GM19452 (cell line): ENCODE measurements around the gene DYNLT5.
"Not testable (repeated sequence)": the region's sequence is repeated elsewhere in the genome, so short reads cannot be mapped to it uniquely, and the experiment has no call there.

Experiments used
- ATAC-seq: cut with Tn5 transposase; IDR thresholded peaks from one replicate; pipeline ENCODE4 v1.9.1; 2021; ENCODE audit not compliant: unreplicated experiment

Gene DYNLT5, protein sequence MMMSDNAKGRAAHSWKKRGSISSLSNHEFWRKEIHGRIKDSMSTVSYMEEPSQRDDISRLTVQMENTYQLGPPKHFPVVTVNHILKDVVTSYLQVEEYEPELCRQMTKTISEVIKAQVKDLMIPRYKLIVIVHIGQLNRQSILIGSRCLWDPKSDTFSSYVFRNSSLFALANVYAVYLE

DNA sequence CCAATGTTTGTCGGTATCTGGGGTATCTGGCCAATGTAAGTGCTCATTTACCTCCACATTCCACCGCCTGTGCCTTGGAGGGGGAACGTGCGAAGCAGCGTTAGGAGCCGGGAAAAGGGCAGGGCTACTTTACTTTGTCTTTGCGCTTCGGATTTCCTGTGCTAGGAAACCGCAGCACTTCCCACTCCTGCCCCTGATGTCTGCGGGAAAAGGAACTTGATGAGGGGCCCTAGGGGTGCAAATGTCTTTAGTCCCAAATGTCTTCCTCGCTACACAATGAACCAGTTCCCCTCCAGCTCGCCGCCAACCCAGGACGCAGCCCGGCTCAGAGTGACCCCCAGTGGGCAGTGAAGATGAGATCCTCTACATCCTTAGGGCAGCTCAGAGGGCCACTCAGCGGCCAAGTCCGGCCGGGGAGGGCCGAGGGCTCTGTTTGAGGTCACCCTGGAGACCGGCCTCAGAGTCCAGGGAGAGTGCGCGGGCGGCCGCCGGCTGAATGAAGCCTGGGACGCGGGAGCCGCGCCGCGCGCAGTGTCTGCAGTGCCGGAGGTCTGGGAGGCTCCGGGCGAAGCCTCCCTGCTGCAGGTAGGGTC lies at the start of gene DYNLT5:
DYNLT5 (plus strand) TSS at position 460 of the 593 bp plus-strand sequence. CDS start 2,200 bp downstream, outside the sequence.
- ATAC-seq, result no peak

DNA sequence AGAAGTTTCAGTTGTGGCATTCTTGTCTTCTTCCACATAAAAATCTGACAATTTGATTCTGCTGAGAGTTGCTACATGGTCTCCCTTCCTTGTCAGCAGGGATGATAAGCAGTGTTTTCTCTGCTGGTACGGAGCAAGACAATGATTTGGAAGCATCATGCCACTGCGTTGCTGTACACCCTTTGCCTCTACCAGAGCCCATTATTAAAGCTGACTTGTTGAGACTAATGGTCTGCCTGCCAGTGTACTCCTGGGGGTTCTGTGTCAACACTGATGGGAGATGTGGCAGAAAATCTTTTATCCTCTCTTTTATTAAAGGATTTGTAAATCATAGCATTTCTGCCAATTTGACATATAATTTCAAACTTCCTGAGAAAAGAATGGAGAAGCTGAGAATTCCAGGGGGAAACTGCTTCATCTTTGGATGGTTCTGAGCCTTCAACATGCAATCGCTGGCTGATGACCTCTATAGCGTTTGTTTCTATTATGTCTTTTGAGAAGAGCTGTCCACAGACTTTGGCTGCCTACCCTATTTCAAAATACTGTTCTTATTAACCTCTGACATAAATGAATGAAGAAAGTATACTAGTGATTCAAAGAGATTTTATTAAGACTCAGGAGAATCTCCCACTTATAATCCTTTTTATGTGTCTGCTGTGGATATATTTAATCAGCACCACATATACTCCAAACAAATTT lies 47.9 kb upstream of the DYNLT5 start:
- no peak for ATAC-seq

DNA sequence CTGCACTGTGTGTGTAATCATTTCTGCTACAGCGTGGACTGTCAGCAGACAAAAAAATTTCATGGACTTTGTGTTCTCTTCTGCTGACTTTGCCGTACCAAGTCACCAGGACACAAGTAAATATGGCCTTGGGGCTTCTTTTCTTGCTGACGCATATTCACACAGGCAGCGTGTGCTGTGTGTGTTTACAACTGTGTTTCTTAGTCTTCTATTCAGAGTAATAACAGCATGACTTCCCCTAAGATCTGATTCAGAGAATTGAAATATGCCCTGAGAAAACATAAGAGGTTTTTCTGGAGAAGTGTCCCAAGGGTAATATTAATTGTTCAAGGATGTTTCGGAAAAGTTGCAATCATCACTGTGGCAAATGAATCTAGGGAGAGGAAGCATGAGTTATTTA lies 47.1 kb upstream of the DYNLT5 start:
- no peak for ATAC-seq

DNA sequence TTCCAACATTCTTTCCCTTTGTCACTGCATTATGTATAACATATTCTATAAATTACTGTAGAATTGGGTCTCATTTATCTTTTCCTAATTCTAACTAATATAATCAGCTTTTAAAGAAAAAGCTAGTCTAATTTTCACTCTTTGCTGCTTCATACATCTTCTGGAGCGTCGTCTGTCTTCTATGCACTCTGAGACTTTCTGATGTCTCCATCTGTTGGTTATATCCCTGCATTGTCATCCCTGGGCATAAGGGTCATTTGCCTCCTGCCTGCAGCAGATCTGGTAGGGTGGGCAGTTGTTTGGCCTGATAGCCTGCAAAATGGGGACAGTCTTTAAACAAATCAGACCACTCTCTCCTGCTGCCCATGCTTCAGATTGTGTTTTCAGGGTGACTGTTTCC lies 40.8 kb upstream of the DYNLT5 start:
- ATAC-seq, result no peak

DNA sequence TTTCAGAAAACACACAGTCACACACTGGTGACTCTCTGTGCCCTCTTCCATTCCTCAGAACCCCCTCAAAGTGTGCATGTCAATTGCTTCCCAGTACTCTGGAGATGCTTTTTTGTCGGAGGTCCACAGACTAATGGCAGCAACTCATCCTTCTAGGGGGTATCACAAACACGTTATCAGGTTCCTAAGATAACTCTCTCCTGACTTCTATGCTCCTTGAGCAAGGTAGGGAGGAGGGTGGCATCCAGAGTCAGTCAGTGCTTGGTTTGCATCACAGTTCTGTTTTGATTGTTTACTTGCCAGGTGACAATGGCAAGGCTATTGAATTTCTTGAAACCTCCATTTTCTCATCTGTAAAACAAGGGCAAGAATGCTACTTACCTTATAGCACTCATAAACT lies 39.4 kb upstream of the DYNLT5 start:
- no peak for ATAC-seq

DNA sequence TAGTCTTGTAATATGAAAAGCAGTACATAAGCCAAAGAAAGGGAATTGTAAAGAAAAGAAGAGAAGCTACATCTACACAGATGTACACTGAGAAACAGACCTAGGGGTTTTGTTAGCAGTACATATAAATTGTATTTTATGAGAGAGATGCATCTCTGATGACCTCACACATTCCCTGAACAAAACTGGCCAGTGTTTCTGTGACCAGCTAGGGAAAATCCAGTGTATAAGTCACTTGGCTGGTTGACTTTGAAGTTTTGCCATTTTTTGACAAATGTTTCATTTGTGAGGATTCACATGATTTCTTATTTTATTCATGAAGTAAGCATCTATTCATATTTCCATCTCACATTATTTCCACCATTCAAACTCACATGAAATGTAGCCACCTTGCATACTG lies 28.3 kb upstream of the DYNLT5 start:
- ATAC-seq, result no peak

DNA sequence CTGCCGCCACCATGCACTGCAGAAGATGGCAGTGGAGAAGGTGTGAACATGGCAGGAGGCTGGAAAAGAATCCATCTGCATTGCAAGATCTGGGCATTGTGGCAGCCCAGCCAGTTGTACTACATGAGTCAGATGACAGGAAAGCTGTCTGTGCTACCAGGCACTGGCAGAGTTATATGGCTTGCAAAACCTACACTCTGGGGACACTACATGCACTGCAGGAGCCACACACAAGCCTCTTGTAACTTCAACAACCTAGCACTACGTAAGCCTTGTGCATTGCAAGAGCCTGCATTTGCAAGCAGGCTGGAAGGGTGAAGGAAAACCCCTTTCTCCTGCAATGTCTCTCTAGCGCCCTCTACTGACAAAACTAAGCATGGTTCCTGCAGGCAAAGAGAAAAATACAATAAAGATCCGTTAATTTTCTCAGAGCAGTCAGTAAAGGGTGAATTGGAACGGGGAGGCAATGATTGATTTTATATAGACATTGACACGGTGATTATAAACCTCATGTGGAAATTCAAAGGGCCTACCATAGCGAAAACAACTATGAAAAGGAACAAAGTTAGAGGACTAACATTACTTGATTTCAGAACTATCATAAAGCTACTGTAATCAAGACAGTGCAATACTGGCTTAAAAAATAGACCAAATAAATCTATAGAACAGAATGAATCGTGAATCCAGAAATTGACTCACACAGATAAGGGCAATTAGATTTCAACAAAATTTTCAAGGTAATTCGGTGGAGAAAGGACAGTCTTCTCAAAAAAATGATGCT lies 26.2 kb upstream of the DYNLT5 start:
- peak; percentile 66 for ATAC-seq

DNA sequence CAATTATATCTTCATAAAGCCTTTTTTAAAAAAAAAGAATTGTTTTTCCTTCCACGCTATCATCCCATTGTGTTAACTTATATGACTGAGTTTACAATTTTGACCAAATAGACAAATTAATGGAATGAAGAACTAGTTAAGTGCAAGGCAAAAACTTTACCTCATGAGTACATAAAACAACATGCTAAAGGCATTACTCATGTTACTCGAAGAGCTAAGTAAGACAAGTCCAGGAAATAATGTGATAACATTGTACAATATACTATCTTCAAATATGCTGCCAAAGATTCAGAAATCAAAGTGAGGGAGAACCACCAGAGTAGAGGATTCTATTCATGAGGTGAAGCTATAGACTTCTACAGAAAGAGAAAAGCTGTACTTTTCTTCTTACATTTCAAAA lies 24.2 kb upstream of the DYNLT5 start:
- no peak for ATAC-seq

DNA sequence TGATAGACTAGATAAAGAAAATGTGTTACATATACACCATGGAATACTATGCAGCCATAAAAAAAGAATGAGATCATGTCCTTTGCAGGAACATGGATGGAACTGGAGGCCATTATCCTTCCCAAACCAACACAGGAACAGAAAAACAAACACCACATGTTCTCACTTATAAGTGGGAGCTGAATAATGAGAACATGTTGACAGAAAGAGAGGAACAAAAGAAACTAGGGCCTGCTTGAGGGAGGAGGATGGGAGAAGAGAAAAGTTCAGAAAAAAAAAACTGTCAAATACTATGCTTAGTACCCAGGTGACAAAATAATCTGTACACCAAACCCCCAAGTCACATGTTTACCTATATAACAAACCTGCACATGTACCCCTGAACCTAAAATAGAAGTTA lies 23.5 kb upstream of the DYNLT5 start:
- not testable (repeated sequence) for ATAC-seq

DNA sequence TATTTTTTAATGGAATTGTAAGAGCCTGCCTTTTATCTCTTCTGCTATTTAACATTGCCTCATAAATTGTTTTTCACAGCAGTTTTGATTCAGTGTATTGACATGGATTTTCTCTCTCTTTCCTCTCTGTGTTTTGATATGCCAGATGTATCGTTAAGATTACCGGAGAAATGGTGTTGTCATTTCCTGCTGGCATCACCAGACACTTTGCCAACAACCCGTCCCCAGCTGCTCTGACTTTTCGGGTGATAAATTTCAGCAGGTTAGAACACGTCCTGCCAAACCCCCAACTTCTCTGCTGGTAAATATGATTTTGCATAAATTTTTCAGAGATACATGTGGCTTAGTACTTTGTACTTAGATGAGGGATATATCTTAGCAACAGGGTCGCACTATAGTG lies 23.1 kb upstream of the DYNLT5 start:
- ATAC-seq, result no peak

DNA sequence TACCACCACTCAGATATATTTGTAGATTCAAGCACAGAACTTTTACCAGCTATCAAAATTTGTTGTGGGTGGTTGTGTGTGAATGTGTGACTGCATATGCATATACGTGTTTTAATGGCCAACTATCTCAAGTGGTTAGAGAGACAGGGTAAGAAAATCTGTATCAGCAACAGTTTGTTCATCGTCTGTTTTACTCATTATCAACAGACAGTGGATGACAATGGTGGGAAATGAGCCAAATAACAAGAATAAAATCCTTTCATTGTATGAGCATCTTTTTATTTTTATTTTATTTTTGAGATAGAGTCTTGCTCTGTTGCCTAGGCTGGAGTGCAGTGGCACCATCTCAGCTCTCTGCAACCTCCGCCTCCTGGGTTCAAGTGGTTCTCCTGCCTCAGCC lies 22.7 kb upstream of the DYNLT5 start:
- ATAC-seq, result no peak

DNA sequence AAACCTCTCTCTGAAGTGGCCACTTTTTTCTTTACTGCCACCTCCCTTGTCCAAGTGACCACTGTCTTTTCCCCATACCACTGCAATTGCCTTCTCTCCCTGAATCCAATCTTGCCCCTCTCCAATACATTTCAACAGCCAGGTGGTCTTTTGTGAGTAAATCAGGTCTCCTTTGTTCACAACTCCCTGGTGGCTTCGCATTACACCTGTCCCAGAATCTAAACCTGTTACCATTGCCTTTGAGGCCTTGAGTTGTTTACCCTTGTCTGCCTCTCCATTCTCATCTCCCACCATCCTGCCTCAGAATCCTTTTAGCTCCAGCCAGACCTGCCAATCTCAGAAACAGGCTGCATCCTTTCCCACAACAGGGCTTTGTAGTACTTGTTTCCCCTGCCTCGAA lies 21.8 kb upstream of the DYNLT5 start:
- no peak for ATAC-seq

DNA sequence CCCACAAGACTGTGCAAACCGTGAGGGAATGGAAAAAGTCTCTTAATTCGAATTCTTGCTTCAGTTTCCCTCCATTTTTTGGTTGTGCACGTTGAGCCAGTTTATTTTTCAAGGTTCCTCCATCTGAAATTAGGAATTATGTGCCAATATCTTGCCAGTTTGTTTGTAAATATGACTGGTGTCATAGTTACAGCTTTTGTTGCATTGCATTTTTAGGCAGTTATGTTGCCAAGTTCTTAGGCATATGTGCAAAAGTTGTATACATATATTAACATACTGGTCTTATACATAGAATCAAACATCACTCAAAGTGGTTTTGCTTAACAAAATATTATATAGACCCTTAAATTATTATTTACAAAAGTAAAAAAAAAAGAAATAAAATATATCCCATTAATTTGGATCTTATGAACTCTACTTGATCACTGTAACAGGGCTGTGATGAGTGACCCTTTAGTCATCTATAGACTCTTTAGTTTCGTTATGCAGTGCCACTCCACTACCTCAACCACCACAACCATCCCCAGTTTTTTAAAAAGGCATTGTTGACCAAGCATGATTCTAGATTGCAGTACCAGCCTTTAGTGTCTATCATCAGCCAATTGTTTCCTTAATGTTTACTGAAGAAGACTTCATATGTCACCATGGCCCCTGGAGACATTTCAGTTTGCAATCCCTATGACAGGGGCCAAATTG lies 20.9 kb upstream of the DYNLT5 start:
- peak; percentile 57 for ATAC-seq

DNA sequence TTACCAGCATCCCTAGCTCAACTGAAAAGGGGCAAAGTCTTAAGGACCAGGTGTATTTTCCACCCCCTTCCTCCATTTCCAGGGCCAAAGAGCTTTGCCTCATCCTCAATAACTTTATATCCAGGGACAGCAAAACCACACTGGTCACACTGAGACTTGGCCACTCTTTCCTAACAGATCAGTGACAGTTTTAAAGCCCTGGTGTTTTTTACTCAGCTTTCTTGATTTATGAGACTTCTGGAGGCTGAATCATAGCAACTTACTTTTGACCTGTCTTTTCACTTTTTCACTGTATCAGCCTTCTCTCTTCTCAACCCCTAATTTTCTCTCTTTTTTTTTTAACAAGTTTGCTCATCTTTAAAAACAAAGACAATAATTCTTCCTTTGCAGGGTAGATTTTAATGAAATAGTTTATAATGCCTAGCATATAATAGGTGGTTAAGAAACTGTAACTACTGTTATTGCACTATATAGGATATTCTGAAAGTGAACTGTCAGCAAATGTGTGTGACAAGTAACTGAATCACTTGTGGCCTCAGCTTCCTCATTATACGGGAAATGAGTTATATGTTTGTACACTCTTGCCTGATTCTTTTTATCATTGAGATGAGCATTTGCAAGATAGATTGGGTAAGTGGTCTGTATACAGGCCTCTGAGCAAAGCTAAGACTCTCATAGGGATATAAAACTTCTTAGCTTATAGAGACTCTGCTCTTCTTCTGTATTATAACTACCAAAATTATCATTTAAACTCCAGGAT lies 19.7 kb upstream of the DYNLT5 start:
- peak; percentile 50 for ATAC-seq

DNA sequence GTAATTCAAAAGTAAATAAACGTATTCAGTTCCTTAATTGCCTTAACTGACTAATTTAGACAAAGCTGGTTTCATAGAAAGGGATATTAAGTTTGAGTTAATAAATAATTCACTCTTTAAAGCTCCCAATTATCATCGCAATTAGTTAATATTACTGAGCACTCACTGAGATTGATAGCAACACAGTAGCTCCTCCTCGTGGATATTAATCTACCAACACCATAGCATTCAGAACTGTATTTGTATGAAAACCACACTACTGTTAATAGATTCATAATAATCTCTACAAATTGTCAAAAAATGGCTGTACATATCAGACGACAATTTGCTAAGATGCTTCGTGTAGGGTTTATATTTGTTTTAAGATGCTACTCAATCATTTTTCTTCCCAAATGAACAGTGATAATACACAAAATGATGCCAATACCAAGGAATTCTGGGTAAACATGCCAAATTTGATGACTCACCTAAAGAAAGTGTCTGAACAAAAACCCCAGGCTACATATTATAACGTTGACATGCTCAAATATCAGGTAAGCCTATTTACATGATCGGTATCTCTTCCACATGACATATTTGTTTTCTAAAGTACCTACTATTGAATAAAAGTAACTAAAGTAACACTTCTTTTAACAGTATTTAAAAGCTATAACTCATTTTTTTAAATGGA lies 18.8 kb upstream of the DYNLT5 start:
- ATAC-seq, result no peak

DNA sequence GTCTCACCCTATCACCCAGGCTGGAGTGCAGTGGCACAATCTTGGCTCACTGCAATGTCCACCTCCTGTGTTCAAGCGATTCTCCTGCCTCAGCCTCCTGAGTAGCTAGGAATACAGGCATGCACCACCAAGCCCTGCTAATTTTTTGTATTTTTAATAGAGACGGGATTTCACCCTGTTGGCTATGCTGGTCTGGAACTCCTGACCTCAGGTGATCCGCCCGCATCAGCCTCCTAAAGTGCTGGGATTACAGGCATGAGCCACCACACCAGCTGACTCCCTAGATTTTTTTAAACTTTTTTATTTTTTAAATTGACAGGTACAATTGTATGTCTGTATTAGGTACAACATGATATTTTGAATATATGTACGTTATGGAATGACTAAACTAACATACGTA lies 17.7 kb upstream of the DYNLT5 start:
- ATAC-seq, result not testable (repeated sequence)

DNA sequence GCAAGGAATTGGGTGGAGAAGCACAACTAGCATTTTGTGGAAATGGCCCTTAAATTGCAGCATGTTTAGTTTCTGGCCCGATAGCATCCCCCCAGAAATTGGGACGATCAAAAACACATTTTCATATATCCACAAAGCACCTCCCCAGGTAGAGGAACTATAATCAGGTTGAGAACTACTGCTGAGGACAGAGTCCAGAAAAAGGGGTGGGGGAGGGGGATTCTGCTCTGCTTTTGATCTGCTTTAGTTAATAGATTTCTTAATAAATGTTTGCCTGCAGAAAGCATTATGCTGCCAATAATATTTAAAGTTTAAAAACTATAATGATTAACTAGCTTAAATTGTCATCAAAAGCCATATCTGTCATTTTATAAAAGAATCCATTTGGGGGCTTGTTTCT lies 14.4 kb upstream of the DYNLT5 start:
- no peak for ATAC-seq

DNA sequence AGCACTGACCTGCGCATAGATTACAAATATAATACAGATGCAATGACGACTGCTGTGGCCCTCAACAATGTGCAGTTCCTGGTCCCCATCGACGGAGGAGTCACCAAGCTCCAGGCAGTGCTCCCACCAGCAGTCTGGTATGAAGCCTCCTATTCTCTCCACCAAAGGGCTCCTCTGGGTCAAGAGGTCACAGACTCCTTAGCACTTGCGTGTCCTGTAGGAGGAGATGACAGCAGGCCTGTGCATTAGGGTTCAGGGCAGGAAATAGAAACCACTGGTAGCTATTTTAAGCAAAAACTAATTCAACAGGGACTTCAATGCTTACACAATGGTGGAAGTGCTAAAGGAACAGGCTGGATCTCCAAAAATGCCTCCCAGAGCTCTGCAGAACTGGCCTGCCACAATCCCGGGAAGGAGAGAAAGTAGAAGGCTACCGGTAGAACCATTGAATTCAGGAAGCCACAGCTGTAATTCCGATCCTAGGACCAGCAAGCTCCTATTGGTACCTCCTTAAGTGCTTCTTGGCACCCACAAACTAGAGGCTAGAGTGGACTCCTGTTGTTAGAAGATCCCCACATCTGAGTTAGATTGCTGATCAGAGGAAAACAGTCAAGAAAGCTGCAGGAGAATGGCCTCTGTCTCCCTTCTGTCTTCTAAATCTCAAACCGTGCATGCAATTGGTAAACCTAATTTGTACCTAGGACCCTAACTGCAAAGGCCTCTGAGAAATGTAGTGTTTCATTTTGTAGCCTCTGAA lies 12.7 kb upstream of the DYNLT5 start:
- ATAC-seq, result peak; percentile 78

DNA sequence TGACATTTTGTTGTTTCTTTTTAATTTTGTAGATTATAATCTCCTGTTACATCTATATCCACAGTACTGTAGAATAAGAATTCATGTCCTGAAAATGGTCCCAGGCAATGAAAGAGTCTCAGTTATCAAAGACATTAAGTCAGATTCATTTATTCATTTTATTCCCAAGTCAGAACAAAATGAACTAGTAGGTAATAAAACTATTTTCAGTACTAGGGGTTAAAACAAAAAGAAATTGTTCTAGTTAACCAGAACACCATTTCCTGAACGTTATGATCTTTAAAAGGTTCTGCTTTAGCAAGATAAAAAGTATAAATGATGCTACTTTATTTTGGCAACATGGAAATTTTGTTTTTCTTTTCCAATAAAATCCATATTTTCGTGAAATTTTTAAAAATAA lies 6.8 kb upstream of the DYNLT5 start:
- ATAC-seq, result no peak
